ENCODE results near the gene ZNF783. TPM values are rescaled to one million over a fixed set of nuclear protein-coding genes. Genes with fewer than 3 reads are reported as not detected.
"Not testable (repeated sequence)": the region's sequence is repeated elsewhere in the genome, so short reads cannot be mapped to it uniquely, and the experiment has no call there.

The ZNF783 gene
- total RNA-seq = 10 to 100 TPM; 14.4 to 15.8 TPM

DNA sequence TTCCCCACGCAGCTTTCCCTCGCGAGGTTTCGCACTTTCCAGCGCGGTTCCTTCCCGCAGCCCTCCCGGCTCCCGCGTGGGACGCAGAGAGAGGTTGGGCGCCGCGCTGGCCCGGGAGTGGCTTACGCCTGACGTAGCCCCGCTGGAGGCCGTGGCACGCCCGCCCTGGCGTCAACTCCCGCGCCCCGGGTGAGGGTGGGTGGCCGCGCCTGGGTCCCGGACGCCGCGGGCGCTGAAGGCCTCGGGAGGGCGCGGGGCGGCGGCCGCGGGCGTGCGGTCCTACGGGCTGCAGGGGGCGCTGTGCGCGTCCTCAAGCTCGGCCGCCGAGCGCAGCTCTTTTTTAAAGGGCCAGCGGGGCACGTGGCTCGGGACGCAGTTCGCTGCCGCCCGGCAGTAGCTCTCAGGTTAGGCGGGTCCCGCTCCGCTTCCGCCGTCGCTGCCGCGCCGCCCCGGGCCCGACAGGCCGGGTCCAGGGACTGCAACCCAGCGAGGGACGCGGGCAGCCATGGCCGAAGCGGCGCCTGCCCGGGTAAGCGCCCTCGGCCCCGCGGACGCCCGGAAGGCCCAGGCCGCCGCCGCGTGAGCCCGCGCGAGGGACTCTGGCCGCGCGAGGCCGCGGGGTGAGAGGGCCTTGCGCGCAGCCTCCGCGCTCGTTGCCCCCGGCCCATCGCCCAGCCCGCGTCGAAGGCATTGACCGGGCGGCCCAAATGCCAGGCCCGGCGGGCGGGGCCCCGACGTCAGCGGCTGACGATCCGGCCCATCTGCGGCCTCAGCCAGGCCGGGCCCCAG is at the start of gene ZNF783:
Gene ZNF783, plus strand, starts transcription at position 368 of the 789 bp plus-strand sequence. Its CDS starts 138 bp downstream, at position 506.
- Mint-ChIP-seq H3K9me3 (no peaks in the 10 kb centered on the region), H3K27ac (peak within 1 kb of the TSS; percentile 58), H3K4me1 (peaks cover 33% of the 10 kb centered on the region), H3K4me3 (peak within 1 kb of the TSS; percentile 79), H3K36me3 (ENCODE audit: low read depth) (peaks cover 11% of the 10 kb centered on the region), H3K27me3 (no peaks in the 10 kb centered on the region)
- CTCF ChIA-PET = interaction anchor here (0.7 to 3.3 kb wide), 22 partner anchors 9 to 363 kb away, joined by 3 to 48 read pairs (median 4); partner anchors contain the start of genes ZNF282, ZNF398 and ZNF777
- DNase-seq = peak; percentile 88
- POLR2A ChIA-PET = interaction anchor here (0.6 to 2.1 kb wide), 20 partner anchors 10 to 321 kb away, joined by 3 to 22 read pairs (median 4); partner anchors contain the start of genes ZNF282, ZNF398, ZNF425 and ZNF777

DNA sequence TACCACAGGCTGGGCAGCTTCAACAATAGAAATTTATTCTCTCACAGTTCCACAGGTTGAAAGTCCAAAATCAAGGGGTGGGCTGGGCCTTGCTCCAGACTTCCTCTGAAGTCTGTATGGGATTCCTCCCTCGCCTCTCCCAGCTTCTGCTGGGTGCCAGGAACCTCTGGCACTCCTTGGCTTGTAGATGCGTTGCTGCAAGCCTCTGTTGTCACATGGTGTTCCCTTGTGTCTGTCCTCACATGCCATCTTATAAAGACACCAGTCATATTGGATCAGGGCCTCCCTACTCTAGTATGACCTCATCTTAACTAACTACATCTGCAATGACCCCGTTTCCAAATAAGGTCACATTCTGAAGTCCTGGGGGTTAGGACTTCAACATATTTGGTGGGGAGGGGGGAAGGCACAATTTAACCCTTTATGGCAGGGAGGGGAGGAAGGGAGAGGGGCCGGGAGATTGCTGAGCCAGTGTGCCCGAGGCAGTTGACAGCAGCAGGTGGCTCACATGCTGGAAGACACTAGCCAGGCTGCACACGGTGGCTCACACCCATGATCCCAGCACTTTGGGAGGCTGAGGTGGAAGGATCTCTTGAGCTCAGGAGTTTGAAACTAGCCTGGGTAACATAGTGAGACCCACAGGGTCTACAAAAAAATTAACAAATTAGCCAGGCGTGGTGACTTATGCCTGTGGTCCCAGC is 47.8 kb upstream of the ZNF783 start:
- H3K36me3 Mint-ChIP-seq (ENCODE audit: low read depth) = peaks cover 82% of the 10 kb centered on the region
- no peak overlapping the region for H3K27ac Mint-ChIP-seq
- ChIA-PET CTCF (interaction anchor here (0.7 to 1.5 kb wide), 2 partner anchors 19 to 268 kb away, joined by 3 read pairs; partner anchors contain the start of gene ZNF282), POLR2A (interaction anchor here (0.9 to 2.0 kb wide), 3 partner anchors 15 to 25 kb away, joined by 3 to 12 read pairs (median 4); partner anchors contain the start of gene ZNF282)
- no peak overlapping the region for H3K4me3 Mint-ChIP-seq
- DNase-seq = no peak
- no peaks in the 10 kb centered on the region for H3K9me3 Mint-ChIP-seq
- no peaks in the 10 kb centered on the region for H3K27me3 Mint-ChIP-seq
- peaks cover 26% of the 10 kb centered on the region for H3K4me1 Mint-ChIP-seq

GRCh38 chr7:149216402-149216801 is 45.6 kb upstream of the ZNF783 start:
- ChIA-PET POLR2A (no interaction called here), CTCF (interaction anchor here (0.6 kb wide), 1 partner anchor 106 kb away, joined by 3 read pairs; no protein-coding TSS in a partner anchor)
- Mint-ChIP-seq H3K36me3 (ENCODE audit: low read depth) (peaks cover 77% of the 10 kb centered on the region), H3K27ac (no peak overlapping the region), H3K4me1 (peaks cover 9% of the 10 kb centered on the region), H3K4me3 (no peak overlapping the region), H3K27me3 (no peaks in the 10 kb centered on the region), H3K9me3 (no peaks in the 10 kb centered on the region)
- DNase-seq = no peak

GRCh38 chr7:149217570-149217969 is 44.4 kb upstream of the ZNF783 start:
- CTCF ChIA-PET = no interaction called here
- no peak for DNase-seq
- Mint-ChIP-seq H3K4me1 (peaks cover 4% of the 10 kb centered on the region), H3K36me3 (ENCODE audit: low read depth) (peaks cover 77% of the 10 kb centered on the region), H3K27ac (no peak overlapping the region), H3K27me3 (no peaks in the 10 kb centered on the region), H3K4me3 (no peak overlapping the region), H3K9me3 (no peaks in the 10 kb centered on the region)
- POLR2A ChIA-PET = no interaction called here

DNA sequence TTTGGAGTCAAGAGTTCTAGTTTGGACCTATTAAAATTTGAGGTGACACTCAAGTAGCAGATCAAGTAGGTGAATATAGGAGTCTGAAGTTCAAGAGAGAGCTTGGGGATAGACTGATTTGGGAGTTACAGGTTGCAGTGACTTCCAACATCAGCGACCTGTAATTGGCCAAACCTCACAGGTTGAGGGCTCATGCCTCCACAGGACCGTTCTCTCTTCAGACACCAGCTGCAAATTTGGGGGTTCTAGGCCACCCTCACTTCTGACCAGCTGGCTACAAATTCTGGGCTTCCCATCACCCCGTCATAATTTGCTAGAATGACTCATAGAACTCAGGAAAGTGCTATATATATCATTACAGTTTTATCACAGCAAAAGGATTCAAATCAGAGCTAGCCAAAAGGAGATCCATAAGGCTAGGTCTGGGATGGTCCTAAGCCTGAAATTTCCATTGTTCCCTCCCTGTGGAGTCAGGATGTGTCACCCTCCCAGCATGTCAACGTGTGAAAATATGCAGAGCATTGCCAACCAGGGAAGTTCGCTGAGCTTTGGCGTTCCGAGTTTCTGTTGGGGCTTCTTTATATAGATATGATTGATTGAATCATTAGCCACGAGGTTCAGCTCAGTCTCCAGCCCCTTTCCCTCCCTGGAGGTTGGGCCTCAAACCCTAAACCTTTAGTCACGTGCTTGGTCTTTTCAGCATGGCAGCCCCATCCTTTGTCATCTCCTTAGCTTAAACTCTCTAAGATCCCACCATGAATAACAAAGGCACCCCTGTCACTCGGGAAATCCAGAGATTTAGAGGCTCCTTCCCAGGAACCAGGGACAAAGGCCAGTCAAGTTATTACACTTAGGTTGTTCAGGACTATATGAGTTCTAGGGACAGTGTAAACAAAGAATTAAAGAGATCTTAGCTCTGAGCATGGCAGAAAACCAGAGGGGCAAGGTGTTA is 43.3 kb upstream of the ZNF783 start:
- no peak for DNase-seq
- ChIA-PET CTCF (no interaction called here), POLR2A (interaction anchor here (0.6 kb wide), 2 partner anchors 24 to 94 kb away, joined by 3 read pairs; no protein-coding TSS in a partner anchor)
- Mint-ChIP-seq H3K4me3 (no peak overlapping the region), H3K36me3 (ENCODE audit: low read depth) (peaks cover 74% of the 10 kb centered on the region), H3K9me3 (no peaks in the 10 kb centered on the region), H3K27me3 (no peaks in the 10 kb centered on the region), H3K27ac (no peak overlapping the region), H3K4me1 (peaks cover 4% of the 10 kb centered on the region)

DNA sequence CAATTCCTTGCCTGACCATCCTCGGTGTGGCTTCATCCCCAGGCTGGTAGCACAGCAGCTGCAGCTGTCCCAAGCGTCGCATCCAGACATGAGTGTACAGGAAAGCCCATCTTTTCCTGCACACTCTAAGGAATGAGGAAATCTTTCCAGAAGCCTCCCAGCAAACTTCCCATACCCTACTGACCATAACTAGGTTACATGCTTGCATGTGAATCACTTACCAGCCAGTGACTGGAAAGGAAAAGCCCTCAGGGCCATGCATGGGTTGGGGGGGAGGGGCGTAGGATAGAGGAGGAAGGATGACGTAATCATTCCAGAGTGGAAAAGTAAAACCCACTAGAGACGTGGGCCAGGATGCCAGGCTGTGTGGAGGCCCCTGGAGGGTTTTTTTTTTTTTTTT is 41.5 kb upstream of the ZNF783 start:
- Mint-ChIP-seq H3K4me3 (no peak overlapping the region), H3K4me1 (peaks cover 1% of the 10 kb centered on the region), H3K27ac (no peak overlapping the region), H3K36me3 (ENCODE audit: low read depth) (peaks cover 69% of the 10 kb centered on the region), H3K9me3 (no peaks in the 10 kb centered on the region), H3K27me3 (no peaks in the 10 kb centered on the region)
- DNase-seq = no peak
- ChIA-PET CTCF (no interaction called here), POLR2A (no interaction called here)

GRCh38 chr7:149223176-149223575 is 38.8 kb upstream of the ZNF783 start:
- H3K27me3 Mint-ChIP-seq = no peaks in the 10 kb centered on the region
- CTCF ChIA-PET = interaction anchor here (0.6 kb wide), 1 partner anchor 1168 kb away, joined by 6 read pairs; no protein-coding TSS in a partner anchor
- H3K9me3 Mint-ChIP-seq = no peaks in the 10 kb centered on the region
- H3K27ac Mint-ChIP-seq = no peak overlapping the region
- POLR2A ChIA-PET = no interaction called here
- H3K4me1 Mint-ChIP-seq = peaks cover 1% of the 10 kb centered on the region
- no peak for DNase-seq
- H3K4me3 Mint-ChIP-seq = no peak overlapping the region
- peaks cover 51% of the 10 kb centered on the region for H3K36me3 Mint-ChIP-seq (ENCODE audit: low read depth)

- no peak for DNase-seq
- no peak overlapping the region for H3K27ac Mint-ChIP-seq
- H3K9me3 Mint-ChIP-seq = no peaks in the 10 kb centered on the region
- no peak overlapping the region for H3K4me3 Mint-ChIP-seq
- CTCF ChIA-PET = no interaction called here
- POLR2A ChIA-PET = no interaction called here
- no peaks in the 10 kb centered on the region for H3K27me3 Mint-ChIP-seq
- H3K36me3 Mint-ChIP-seq (ENCODE audit: low read depth) = peaks cover 45% of the 10 kb centered on the region
- H3K4me1 Mint-ChIP-seq = peaks cover 1% of the 10 kb centered on the region
Measured at GRCh38 chr7:149223761-149224160, 38.2 kb upstream of the ZNF783 start.

DNA sequence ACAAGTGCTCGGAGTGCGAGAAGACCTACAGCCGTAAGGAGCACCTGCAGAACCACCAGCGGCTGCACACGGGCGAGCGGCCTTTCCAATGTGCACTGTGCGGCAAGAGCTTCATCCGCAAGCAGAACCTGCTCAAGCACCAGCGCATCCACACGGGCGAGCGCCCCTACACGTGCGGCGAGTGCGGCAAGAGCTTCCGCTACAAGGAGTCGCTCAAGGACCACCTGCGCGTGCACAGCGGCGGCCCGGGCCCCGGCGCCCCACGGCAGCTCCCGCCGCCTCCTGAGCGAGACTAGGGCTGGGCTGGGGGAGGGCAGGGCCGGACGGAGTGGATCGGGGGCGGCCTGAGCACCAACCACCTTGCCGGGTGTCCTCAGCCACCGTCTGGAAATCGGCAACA is 37.6 kb upstream of the ZNF783 start:
- Mint-ChIP-seq H3K4me3 (no peak overlapping the region), H3K27me3 (no peaks in the 10 kb centered on the region), H3K9me3 (no peaks in the 10 kb centered on the region), H3K36me3 (ENCODE audit: low read depth) (peaks cover 39% of the 10 kb centered on the region), H3K27ac (no peak overlapping the region), H3K4me1 (peaks cover 1% of the 10 kb centered on the region)
- CTCF ChIA-PET = no interaction called here
- no peak for DNase-seq
- POLR2A ChIA-PET = no interaction called here

DNA sequence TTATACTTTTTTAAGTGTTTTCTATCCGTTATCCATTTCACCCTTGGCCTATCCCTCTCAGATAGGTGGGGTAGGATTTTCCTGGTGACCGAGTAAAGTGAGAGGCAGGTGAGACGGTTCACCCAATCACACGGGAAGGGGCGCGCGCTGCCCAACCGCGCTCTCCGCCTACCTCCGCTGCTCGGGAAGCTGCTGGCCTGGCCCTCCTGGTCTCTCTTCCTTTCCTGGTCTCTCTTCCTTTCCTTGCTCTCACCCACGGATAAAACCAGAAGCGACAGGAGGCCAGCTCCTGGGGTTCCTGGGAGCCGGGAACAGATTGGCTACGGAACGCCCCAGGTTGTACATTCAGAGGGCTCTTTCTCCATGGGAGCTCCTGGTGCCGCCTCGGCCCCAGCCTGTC is 36.9 kb upstream of the ZNF783 start:
- no peaks in the 10 kb centered on the region for H3K27me3 Mint-ChIP-seq
- H3K4me3 Mint-ChIP-seq = no peak overlapping the region
- H3K36me3 Mint-ChIP-seq (ENCODE audit: low read depth) = peaks cover 32% of the 10 kb centered on the region
- no peak for DNase-seq
- H3K27ac Mint-ChIP-seq = no peak overlapping the region
- CTCF ChIA-PET = no interaction called here
- H3K4me1 Mint-ChIP-seq = peaks cover 2% of the 10 kb centered on the region
- H3K9me3 Mint-ChIP-seq = no peaks in the 10 kb centered on the region
- POLR2A ChIA-PET = no interaction called here

GRCh38 chr7:149225656-149226055 is 36.3 kb upstream of the ZNF783 start:
- Mint-ChIP-seq H3K4me3 (no peak overlapping the region), H3K4me1 (peaks cover 2% of the 10 kb centered on the region)

DNA sequence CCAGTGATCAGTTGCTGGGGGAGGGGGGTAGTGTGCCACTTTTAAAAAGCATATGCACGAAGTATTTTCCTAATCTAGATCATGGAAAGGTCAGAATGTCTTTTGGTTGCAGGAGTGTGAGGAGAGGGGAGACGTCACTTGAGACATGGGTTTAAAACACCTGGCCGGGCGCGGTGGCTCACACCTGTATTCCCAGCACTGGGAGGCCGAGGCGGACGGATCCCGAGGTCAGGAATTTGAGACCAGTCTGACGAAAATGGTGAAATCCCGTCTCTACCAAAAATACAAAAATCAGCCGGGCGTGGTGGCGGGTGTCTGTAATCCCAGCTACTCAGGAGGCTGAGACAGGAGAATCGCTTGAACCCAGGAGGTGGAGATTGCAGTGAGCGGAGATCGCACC is 35.6 kb upstream of the ZNF783 start:
- DNase-seq, H3K27ac Mint-ChIP-seq, CTCF ChIA-PET, H3K4me3 Mint-ChIP-seq, H3K4me1 Mint-ChIP-seq, H3K9me3 Mint-ChIP-seq, H3K27me3 Mint-ChIP-seq: not testable (repeated sequence)
- POLR2A ChIA-PET = interaction anchor here (1.0 kb wide), 1 partner anchor 9 kb away, joined by 3 read pairs; no protein-coding TSS in a partner anchor
- peaks cover 26% of the 10 kb centered on the region for H3K36me3 Mint-ChIP-seq (ENCODE audit: low read depth)

More at GRCh38 chr7:149225656-149226055, 36.3 kb upstream of the ZNF783 start:
- Mint-ChIP-seq H3K27me3 (no peaks in the 10 kb centered on the region), H3K9me3 (no peaks in the 10 kb centered on the region), H3K36me3 (ENCODE audit: low read depth) (peaks cover 32% of the 10 kb centered on the region), H3K27ac (no peak overlapping the region)
- CTCF ChIA-PET = no interaction called here
- DNase-seq = no peak
- POLR2A ChIA-PET = no interaction called here

Measured in activated CD4-positive, alpha-beta memory T cell treated with anti-CD3 and anti-CD28 coated beads, Interleukin-2, amount 10 ng/mL, durations not matched to agents 7 days and 5 days (primary cell).